Activated CD4-positive, alpha-beta T cell treated with anti-CD3 and anti-CD28 coated beads, Interleukin-2, amount 50 U/mL, for 48 hours (primary cell): ENCODE results near the gene SDC1.

Source experiments
- DNase-seq, 2 experiments: peaks; one replicate each; pipeline ENCODE4 v3.0.0-alpha.2; 2020

SDC1 gene

GRCh38 chr2:20182241-20182931 is 42.5 kb downstream of the SDC1 start:
- DNase-seq = no peak

DNA sequence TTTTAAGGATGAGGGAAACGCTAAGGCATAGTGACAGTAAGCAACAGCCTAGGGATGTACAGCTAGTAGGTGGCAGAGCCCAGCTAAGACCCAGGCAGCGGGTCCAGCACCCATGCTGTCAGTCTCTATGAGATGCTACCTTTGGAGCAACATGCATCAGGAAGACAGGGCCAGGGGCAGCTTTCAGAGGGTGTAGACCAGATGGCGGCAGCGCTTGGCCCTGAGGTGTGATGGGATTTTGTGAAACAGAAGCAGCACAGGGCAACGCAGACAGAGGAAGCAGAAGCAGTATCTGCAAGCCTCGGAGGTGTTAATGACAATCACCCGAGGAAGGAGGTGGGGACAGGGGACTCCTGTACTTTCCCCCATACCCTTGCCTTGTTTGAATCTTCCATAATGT is 43.2 kb downstream of the SDC1 start:
- DNase-seq = no peak

DNA sequence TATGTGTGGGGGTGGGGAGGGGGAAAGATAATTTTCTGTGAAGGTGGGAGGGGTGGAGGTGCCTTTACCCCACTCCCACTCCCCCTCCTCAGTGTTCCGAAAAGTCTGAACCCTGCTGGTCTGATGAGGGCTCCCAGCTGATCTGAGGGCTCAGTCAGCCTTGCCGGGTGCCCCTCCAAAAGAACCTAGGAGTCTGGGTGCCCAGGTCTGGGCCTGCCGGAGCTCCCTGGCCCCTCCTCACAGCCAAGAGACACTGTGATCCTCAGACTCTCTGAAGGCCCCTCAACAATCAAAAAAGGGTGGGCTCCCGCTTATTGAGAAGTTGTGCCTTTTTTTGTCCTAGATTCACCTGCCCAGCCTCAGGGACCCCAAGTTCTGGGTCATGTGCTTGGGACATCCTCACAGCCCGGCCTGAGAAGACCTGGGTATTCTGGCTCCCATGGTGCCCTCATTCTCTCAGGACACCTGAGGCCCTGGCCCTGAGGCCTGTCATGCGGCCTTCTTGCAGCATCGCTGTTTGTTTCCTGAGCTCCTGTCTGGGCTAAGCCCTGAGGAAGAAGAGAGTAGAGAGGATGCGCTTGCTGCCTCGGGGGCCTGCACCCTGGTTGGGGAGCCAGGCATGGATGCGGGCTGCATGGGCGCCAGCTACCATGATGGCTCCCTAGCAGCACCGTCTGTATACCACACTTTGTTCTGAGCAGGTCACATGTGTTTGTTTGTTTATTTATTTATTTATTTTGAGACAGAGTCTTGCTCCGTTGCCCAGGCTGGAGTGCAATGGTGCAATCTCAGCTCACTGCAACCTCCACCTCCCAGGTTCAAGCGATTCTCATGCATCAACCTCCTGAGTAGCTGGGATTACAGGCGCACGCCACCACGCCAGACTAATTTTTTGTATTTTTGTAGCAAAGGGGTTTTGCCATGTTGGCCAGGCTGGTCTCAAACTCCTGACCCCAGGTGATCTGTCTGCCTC is 44.0 kb downstream of the SDC1 start:
- DNase-seq = no peak

DNA sequence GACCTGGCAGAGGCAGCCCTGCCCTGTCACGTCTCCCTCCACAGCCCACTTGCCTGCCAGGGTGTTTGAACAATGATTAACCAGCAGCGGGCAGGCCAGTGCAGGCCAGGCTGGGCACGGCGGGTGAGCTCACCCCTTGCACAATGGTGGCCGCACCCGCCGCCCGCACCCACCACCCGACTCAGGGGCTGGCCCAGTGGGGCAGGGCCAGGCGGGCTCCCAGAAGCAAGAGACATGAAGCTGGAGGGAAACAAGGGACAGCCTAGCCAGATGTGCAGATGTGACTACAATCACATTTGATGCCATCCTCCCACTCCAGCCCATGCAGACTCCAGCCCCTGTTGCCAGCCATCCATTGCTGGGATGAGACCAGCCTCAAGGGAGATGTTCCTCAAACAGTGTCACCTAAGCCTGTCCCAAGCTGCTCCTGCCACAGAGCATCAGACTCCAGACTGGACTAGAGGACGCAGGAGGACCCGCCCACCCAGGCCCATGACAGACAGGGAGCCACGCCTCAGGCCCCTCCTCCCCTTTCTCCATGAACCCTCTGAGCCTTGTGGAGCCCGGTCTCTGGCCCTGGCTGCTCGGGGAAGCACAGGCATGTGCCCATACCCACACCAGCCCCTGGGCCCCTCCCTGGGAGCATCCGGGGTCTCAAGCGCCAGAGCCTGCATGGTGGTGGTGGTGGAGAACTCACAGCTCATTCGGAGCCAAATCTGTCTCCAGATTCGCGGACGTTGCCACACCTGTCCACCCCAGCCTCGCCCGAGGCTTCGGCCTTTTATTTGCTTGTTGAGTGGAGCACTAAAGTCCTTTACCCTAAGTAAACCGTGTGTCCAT is 45.0 kb downstream of the SDC1 start:
- DNase-seq = no peak

GRCh38 chr2:20179466-20179754 is 45.5 kb downstream of the SDC1 start:
- no peak for DNase-seq

- no peak for DNase-seq
Observed at GRCh38 chr2:20178666-20179465, 46.1 kb downstream of the SDC1 start.

DNA sequence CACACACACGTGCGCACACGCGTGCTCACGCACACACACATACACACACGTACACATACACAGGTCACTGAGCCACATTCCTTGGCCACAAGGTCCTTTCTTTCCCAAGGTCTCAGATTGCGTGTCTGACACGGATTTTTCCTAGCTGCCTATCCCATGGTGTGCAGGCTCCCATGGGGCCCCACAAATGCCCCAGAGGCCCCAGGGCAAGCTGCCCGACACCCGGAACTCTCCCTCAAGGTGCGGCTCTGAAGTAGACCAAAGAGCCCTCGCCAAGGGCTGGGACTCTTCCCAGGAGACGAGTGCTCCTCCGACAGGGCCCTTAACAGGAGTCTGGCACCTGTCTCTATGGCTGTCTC is 46.7 kb downstream of the SDC1 start:
- DNase-seq = no peak

DNA sequence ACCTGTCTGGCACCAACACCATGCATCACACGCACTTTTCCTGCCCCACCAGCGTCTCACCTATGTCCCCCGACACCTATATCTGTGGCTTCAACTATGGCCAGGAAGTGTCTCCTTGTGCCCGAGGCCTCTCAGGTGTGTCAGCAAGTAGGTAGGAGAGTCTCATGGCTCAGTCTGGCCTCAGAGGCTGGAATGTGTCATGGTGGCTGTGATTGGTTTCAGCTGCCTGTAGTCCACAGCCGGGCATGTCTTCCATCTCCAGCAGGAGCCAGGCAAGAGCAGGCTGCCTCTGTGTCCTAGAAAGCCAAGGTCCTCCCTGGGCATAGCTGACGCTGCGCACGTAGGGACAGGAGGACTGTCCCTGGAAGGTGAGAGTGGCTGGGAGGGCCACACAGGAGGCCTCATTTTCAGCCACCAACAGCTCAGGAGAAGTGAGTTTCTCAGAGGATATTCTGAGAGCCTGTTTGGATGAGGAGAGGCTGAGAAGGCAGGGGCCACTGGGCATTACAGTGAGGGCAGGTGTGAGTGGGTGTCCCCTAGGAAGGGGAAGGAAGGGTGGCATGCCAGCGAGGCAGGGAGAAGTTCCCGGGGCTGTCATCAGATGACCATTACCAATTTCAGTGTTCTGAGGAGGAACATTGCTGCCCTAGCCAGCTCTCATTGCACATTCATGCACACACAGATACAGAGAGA is 47.2 kb downstream of the SDC1 start:
- DNase-seq = no peak

- DNase-seq = no peak
Observed at GRCh38 chr2:20176760-20177159, 48.2 kb downstream of the SDC1 start.

GRCh38 chr2:20175931-20176330 is 49.0 kb downstream of the SDC1 start:
- DNase-seq = no peak

DNA sequence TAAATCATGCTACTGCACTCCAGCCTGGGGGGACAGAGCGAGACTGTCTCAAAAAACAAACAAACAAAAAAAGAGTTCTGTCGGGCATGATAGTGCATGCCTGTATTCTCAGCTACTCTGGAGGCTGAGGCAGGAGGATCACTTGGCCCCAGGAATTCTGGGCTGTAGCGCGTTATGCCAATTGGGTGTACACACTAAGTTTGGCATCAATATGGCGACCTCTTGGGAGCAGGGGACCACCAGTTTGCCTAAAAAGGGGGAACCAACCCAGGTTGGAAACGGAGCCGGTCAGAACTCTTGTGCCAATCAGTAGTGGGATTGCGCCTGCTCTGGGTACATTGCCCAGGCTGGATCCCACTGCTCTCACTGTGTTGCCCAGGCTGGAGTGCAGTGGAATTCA is 49.7 kb downstream of the SDC1 start:
- DNase-seq = no peak

GRCh38 chr2:20174410-20174809 is 50.5 kb downstream of the SDC1 start:
- no peak for DNase-seq

DNA sequence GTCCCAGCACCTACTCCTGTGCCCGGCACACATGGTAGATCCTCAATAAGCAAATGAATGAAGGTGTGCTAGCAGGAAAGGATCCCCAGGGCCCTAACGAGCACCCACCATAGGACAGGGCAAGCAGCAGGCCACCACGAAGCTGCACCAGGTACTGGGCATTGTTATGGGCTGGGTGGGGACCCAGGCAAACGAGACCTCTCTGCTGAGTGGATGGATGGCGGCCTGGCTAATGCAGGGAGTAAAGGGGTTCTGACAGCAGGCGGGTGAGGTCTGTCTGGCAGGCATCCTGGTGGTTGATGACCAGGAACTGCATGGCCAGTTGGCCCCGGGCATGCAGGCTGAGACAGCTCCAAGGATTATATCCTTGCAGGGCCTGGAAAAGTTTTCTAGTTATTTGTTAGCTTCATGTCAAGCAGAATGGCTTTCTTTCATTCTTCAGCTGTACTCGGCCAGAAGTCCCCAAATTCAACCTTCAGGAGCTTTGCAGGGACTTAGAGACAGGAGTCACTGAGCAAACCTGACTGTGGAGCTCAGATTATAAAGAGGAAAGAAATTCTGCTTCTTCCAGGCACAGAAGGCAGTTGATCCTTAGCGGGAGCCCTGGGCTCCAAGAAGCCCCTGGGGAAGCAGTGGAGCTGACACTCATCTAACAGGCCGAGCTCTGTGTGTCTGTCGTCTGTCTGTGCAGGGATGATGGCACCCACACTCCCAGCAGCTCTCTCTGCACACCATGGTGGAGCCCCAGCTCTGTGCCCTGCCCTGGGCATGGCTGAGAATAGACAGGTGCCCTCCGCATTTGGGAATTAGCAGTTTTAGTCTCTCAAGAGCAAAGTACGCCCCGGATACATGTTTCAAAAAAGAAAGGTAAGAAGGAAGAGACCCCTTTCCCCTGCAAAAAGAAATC is 51.2 kb downstream of the SDC1 start:
- DNase-seq = no peak

DNA sequence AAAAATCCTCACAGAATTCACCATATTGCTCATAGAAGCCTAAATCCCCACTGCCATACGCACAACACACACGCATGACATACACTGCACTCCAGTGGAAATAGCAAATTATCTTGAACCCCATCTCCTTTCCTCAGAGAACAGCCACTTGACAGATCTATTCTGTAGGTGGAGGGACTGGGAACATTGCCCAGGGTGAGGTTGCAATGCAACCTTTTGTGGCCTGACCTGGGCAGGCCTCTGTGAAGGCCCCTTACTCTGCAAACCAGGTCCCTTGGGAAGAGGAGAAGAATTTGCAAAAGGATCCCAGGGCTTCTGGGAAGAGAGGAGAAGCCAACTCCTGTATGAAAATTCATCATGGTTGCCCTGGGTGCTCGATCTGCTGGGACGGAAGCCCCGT is 51.9 kb downstream of the SDC1 start:
- no peak for DNase-seq

GRCh38 chr2:20172273-20173055 is 52.5 kb downstream of the SDC1 start:
- no peak for DNase-seq

DNA sequence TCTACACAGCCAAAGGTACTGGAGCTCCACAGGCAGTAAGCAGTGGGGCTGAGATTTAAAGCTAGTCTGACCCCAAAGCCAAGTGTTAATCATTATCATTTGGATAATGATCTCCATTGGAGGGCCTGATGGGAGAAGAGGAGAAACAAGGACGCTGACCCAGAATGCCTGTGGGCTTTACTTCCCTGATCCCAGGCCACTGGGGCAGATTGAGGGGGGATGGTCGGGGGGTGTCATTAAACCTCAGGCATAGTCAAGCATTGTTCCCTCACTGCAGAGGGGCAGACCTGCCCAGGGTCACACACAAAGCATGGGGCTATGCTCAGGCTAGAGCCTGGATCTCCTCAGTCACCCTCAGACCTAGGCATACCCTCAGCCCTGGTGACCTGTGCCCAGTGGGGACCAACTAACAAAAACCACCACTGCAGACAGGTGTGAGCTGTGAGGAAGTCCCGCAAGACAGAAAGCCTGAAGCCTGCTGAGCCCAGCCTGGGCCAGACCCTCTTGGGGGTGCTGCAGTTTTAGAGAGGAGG is 53.4 kb downstream of the SDC1 start:
- no peak for DNase-seq

- DNase-seq = no peak
Observed at GRCh38 chr2:20170704-20171250, 54.2 kb downstream of the SDC1 start.

DNA sequence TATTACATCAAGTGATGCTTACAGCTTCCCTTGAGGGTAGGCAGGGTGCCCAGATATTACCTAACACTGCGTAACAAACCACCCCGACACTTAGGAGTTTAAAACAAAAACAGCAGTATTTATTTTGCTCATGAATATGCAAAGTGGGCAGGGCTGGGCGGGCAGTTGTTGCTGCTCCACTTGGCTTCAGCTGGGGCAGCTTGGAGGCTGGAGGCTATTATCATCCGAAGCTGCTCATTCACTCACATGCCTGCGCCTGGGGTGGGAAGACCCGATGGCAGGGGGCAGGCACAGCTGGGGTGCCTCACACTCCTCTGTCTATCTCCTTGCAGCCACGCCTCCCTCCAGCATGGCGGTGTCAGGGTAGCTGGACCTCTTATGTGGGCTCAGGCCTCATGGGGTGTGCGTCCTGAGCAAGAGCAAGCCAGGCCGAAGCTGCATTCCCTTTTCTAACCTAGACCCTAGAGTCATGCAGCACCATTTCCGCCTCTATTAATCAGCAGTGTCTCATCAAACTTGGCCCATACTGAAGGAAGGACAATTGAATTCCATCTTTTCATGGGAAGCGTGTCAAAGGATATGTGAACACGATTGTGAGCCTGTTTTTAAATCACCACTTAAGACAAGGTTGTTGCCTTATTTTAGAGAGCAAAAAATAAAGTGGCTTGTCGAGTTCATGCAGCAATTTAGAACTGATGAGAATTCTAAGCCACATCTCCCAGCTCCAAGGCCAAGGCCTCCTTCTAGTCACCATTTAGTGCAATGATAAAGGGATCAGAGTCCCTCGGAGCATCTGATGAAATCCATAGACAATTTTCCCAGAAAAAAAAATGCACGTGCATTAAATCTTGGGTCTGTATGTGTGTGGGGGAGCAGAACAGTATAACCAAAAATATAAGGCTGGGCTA is 54.9 kb downstream of the SDC1 start:
- no peak for DNase-seq
